CD4-positive, alpha-beta T cell treated with Interleukin-12 subunit alpha and Interleukin-12 subunit beta, for 1 hour (primary cell): ENCODE results near the gene SORCS2.

ENCODE experiments used
- DNase-seq: peaks from one replicate; pipeline ENCODE4 v3.0.0-alpha.2; 2020

Gene SORCS2

GRCh38 chr4:7422151-7422897 is 230.0 kb downstream of the SORCS2 start:
- DNase-seq: no peak

GRCh38 chr4:7422898-7423180 is 230.5 kb downstream of the SORCS2 start:
- no peak for DNase-seq

GRCh38 chr4:7423391-7423790 is 231.1 kb downstream of the SORCS2 start:
- DNase-seq: no peak

GRCh38 chr4:7423801-7424552 is 231.6 kb downstream of the SORCS2 start:
- no peak for DNase-seq

- no peak for DNase-seq
Observed at GRCh38 chr4:7424553-7425111, 232.3 kb downstream of the SORCS2 start.

GRCh38 chr4:7425124-7425523 is 232.8 kb downstream of the SORCS2 start:
- DNase-seq: no peak

- no peak for DNase-seq
Observed at GRCh38 chr4:7425591-7426468, 233.5 kb downstream of the SORCS2 start.

GRCh38 chr4:7426525-7427171 is 234.3 kb downstream of the SORCS2 start:
- DNase-seq: no peak

GRCh38 chr4:7427361-7427760 is 235.0 kb downstream of the SORCS2 start:
- DNase-seq: no peak

GRCh38 chr4:7427831-7428260 is 235.5 kb downstream of the SORCS2 start:
- no peak for DNase-seq

GRCh38 chr4:7428261-7429068 is 236.1 kb downstream of the SORCS2 start:
- no peak for DNase-seq

GRCh38 chr4:7429069-7429416 is 236.7 kb downstream of the SORCS2 start:
- DNase-seq: no peak

- no peak for DNase-seq
Observed at GRCh38 chr4:7429601-7430078, 237.3 kb downstream of the SORCS2 start.

- no peak for DNase-seq
Observed at GRCh38 chr4:7430368-7430964, 238.1 kb downstream of the SORCS2 start.

GRCh38 chr4:7430965-7431695 is 238.8 kb downstream of the SORCS2 start:
- DNase-seq: no peak

- DNase-seq: no peak
Observed at GRCh38 chr4:7431696-7432530, 239.6 kb downstream of the SORCS2 start.

GRCh38 chr4:7432531-7433375 is 240.4 kb downstream of the SORCS2 start:
- DNase-seq: no peak

- no peak for DNase-seq
Observed at GRCh38 chr4:7433376-7434140, 241.2 kb downstream of the SORCS2 start.
